Mesodermal cell (in vitro differentiated cells): ENCODE measurements around the gene DYSF.

Source experiments
- H3K27ac ChIP-seq: 2 replicates; pipeline ENCODE4 v1.7.0; 2013; ENCODE audit warnings: mild to moderate bottlenecking, low read depth, low read length, moderate library complexity; ENCODE audit not compliant: severe bottlenecking
- H3K36me3 ChIP-seq: 2 replicates; pipeline ENCODE4 v1.7.1; 2013; ENCODE audit warnings: mild to moderate bottlenecking, low read length, moderate library complexity; ENCODE audit not compliant: control insufficient read depth, insufficient read depth
- H3K4me1 ChIP-seq: one replicate; pipeline ENCODE4 v1.7.1; 2013; ENCODE audit warnings: mild to moderate bottlenecking, low read length; ENCODE audit not compliant: insufficient read depth, control insufficient read depth, poor library complexity, severe bottlenecking
- H3K4me3 ChIP-seq: 2 replicates; pipeline ENCODE4 v1.7.0; 2013; ENCODE audit warnings: low read length, control low read depth, mild to moderate bottlenecking; ENCODE audit not compliant: insufficient read depth, poor library complexity, severe bottlenecking; ENCODE audit errors: extremely low read depth
- H3K9me3 ChIP-seq: 2 replicates; pipeline ENCODE4 v1.7.1; 2013; ENCODE audit warnings: mild to moderate bottlenecking, low read length, moderate library complexity; ENCODE audit not compliant: control insufficient read depth
- WGBS, 2 experiments: methylation state at CpG; one replicate each; pipeline ENCODE4 v1.1.5; 2013; ENCODE audit warnings: missing lambda C conversion rate in 2 of 2; ENCODE audit not compliant: insufficient coverage in 2 of 2; 5-methylcytosine and 5-hydroxymethylcytosine counted together

DYSF gene

DNA sequence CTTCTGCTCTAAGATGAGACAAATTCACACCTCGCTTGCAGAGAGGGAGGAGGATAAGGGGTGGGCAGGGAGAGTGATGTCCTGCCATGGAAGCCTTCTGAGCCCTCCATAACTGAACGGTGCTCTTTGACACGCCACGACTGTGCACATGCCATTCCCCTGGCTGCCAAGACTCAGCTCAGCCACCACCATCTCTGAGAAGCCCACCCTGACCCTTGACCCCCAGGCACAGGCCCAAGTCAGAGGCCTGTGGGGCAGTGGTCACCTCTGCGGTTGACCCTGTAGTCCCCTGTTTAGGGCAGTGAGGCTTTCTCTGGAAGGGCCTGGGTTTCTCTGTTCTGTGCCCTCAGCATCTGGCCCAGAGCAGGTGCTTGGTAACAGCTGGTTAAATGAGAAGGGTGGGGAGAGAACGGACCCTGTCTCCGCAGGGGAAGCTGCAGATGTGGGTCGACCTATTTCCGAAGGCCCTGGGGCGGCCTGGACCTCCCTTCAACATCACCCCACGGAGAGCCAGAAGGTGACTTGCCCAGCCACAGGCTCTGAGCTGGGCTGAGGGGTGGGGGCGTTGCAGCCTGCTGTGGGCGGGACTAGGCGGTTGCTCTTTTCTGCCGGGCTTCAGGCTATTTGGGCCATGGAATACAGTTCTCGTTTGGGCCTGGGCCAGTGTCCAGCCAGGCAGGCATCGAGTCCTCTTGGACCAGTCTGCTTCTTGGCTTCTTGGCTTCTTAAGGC, 215.1 kb downstream of the DYSF start:
- 89 to 94% methylated on average over 14 to 17 of the region's 17 CpGs for whole genome bisulfite sequencing, 2 experiments
- H3K27ac ChIP-seq = no peak overlapping the region
- H3K36me3 ChIP-seq = no peaks in the 10 kb centered on the region
- no peaks in the 10 kb centered on the region for H3K4me1 ChIP-seq
- no peak overlapping the region for H3K4me3 ChIP-seq
- no peaks in the 10 kb centered on the region for H3K9me3 ChIP-seq

DNA sequence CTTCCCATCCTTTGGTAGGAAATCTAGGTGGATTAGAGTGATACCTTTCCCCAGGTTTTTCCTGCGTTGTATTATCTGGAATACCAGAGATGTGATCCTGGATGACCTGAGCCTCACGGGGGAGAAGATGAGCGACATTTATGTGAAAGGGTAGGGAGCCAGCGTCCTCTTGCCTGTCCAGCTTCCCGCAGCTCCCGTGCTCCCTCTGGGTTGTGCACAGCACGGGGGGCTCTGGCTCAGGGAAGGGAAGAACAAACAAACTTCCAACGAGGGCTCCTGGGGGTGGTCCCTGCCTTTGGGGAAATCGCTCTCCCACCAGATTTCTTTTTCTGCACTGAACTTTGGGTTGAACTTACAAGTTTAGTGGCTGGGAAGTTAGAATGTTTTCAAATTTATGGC, 215.7 kb downstream of the DYSF start:
- Histone ChIP-seq H3K27ac (no peak overlapping the region), H3K4me1 (no peaks in the 10 kb centered on the region), H3K36me3 (no peaks in the 10 kb centered on the region), H3K4me3 (no peak overlapping the region), H3K9me3 (no peaks in the 10 kb centered on the region)
- 90 to 92% methylated on average over 6 to 8 of the region's 9 CpGs for WGBS, 2 experiments

DNA sequence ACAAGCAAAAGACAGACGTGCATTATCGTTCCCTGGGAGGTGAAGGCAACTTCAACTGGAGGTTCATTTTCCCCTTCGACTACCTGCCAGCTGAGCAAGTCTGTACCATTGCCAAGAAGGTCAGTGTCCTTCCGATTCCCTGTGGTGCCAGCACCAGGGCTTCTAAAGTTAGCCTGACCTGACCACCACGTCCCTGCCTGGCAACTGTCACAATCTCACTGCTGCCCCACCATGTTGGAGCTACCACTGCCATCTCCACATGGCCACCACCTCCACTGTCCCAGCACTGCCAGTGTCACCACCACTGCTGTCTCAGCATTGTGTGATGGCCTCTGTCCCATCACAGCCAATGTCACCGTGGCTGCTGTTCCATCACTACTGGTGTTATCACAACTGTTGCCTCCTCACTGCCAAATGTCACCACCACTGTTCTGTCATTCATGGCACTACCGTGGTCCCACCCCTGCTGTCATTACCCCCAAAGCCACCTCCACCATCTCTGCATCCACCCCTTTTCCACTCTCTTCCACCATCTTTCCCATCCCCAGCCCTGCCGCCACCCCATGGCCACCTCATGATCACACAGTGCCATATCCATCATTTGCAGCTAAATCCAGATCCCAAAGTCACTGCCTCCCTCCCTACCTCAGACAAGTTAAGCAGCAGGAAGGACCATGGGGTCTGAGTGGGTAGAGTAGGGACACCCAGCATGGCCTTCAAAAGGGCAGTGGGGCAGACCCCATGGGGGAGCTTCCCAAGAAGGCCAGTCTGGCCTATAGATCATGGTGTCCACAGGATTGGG, 216.5 kb downstream of the DYSF start:
- Histone ChIP-seq H3K9me3 (no peaks in the 10 kb centered on the region), H3K4me1 (no peaks in the 10 kb centered on the region), H3K27ac (no peak overlapping the region), H3K36me3 (no peaks in the 10 kb centered on the region), H3K4me3 (no peak overlapping the region)
- 93 to 96% methylated on average over 6 to 8 of the region's 8 CpGs for WGBS, 2 experiments

DNA sequence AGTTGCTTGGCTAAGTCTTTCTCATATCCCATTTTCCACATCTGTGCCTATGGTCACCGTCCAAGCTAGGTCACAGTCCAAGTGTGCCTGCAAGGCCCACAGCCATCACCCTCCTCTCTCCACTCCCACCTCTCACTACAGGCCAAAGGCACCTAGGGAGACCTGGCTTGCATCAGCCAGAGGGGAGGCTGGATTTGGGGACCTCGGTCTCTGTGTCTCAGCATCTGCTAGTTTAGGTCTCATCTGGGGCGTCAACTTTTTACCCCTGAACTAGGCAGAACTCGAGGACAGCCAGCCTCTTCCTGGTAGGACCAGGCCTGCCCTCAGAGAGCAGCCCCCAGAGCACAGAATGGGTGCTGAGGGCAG, 217.1 kb downstream of the DYSF start:
- Histone ChIP-seq H3K9me3 (no peaks in the 10 kb centered on the region), H3K4me1 (no peaks in the 10 kb centered on the region), H3K36me3 (no peaks in the 10 kb centered on the region), H3K4me3 (no peak overlapping the region), H3K27ac (no peak overlapping the region)
- WGBS, 2 experiments = 85 to 98% methylated on average over 4 of the region's 4 CpGs

DNA sequence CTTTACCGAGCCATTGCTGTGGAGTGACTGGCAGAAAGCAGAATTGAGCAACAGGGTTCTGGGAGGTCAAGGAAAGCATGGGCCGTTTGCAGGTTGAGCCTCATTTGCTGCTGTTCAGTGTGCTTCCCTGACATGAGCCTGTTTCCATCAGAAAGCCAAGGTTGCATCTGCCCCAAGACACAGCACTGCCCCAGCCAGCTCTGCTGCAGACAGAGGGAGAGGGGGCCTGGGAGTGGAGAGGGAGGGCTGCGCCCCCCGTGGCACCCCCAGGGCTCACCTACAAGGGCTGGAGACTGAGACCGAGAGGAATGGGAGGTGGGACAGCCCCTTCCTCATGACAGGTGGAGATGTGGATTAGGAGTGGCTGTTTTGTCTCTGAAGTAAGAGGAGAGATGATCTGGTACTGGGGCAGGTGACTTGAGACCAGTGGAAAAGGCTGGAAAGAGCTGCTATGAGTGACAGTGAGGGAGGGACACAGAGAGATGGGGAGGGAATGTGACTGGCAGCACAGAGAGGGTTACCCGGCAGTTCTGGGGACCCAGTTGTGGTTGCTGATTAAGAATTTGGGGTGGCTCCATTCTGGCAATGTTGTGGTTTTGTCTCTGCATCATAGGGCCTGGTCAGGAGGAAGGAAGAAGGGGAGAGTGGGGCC, 218.0 kb downstream of the DYSF start:
- H3K36me3 ChIP-seq = peaks cover 2% of the 10 kb centered on the region
- no peaks in the 10 kb centered on the region for H3K9me3 ChIP-seq
- H3K4me3 ChIP-seq = no peak overlapping the region
- H3K27ac ChIP-seq = no peak overlapping the region
- WGBS, 2 experiments = 85 to 86% methylated on average over 6 of the region's 6 CpGs
- no peaks in the 10 kb centered on the region for H3K4me1 ChIP-seq

DNA sequence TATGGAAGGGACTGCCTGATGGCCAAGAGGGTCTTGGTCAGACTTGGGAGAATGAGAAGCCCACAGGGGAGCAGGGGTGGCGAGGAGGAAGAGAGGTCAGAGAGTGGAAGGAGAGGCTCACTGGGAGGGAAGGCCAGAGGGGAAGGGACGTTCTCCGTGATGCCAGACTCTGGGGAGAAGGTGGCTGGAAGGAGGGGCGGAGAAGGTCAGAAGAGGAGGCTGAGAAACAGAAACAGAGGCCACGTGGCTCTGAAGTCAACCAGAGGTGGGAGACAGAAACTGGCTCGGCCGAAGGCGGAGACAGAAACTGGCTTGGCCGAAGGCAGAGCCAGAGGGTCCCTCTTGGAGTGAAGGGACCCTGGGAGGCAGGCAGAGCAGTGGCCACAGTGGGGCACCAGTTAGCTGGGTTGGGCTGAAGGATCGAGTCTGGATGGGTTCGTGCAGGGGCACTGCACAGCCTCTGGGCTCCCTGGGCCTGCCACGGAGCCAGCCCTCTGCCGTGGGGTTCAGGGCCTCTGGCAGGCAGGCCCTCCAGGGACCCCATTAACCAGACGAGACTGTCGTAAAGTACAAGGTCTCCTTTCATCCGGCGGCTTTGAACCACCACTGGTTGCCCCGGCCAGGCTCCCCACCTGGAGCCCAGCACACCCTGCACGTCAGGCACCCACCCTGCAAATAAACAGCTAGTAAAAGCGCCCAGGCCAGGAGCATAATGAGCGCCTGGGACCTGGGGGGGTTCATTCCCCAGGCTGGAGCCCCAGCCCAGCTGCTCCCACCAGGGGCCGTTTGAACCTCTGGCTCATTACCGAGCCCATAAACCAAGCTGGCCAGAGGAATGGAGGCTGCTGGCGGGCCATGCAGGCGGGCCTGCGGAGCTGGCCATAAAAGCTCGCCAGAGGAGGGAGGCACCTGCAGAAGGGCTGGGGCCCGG, 218.8 kb downstream of the DYSF start:
- no peaks in the 10 kb centered on the region for H3K4me1 ChIP-seq
- H3K9me3 ChIP-seq = no peaks in the 10 kb centered on the region
- peaks cover 2% of the 10 kb centered on the region for H3K36me3 ChIP-seq
- 81 to 87% methylated on average over 26 of the region's 28 CpGs for WGBS, 2 experiments
- no peak overlapping the region for H3K27ac ChIP-seq
- no peak overlapping the region for H3K4me3 ChIP-seq

DNA sequence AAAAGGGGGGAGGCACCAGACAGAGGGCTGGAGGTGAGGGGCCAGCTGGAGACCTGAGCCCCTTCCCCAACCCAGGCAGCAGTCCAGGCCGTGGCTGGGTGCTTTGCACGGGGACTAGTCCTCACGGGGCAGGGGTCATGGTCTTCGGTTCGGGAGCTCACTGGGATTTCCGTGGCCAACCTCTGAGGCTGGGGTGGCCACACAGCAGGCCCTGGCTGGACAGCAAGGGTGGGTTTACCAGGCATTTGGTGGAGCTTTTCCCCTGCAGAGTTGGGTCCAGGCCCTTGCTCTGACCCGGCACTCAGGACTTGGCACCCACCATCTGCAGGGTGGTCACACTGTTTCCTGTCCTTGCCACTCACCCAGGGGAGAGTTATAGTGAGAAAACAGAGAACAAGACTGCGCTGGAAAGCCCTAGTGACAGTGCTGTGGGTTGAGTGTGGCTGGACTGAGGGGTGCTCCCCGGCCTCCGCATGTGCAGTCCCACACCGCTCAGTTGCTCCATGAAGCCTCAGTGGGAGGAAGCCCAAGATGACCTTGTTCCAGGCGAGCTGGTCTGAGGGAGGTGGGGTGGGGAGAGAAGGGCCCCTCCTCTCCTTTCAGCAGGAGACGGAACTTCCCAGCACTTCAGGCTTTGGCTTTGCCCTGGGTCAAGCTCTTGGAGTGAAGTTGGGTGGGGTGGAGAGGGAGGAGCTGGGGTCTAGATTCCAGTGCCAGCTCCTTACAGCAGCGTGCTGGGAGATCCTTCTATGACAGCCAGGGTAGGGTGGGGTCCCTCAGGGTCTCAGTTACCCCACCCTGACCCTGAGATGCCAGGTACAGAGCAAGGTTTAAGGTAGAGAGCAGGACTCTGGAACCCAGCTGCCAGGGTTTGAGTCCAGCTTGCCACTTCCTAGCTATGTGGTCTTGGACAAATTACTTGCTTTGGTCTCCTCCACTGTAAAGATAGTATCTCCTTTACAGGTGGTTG, 219.8 kb downstream of the DYSF start:
- H3K27ac ChIP-seq = no peak overlapping the region
- H3K4me3 ChIP-seq = no peak overlapping the region
- H3K4me1 ChIP-seq = no peaks in the 10 kb centered on the region
- peaks cover 2% of the 10 kb centered on the region for H3K36me3 ChIP-seq
- no peaks in the 10 kb centered on the region for H3K9me3 ChIP-seq
- 94 to 98% methylated on average over 8 to 12 of the region's 14 CpGs for WGBS, 2 experiments

DNA sequence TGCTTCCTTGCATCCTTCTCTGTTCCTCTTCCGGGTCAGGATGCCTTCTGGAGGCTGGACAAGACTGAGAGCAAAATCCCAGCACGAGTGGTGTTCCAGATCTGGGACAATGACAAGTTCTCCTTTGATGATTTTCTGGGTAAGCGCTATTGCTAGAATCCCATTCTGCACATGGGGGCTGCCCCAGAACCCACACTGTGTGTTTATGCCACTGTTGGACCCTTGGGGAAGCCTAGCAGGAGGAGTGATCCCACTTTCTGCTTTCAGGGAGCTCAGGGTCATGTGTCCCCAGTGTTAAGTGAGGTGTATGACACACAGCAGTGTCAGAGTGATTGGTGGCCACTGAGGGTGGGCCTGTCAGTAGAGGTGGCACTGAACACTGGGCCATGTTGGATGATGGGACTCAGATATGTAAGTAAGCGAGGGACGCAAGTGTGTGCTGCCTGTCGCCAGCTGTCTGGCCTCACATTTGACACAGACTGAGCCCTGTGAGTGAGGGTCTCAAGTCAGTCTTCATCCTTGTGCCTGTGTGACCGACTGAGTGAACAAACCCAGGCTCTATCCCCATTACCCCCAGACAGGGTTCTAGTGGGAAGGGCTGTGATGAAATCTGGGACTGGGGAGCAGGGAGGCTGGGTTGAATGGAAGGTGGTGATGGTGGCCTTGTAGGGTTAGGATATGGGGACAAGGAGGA, 220.9 kb downstream of the DYSF start:
- Histone ChIP-seq H3K36me3 (peaks cover 2% of the 10 kb centered on the region), H3K27ac (no peak overlapping the region), H3K9me3 (no peaks in the 10 kb centered on the region), H3K4me3 (no peak overlapping the region), H3K4me1 (no peaks in the 10 kb centered on the region)
- 86 to 93% methylated on average over 3 to 6 of the region's 7 CpGs for WGBS, 2 experiments

DNA sequence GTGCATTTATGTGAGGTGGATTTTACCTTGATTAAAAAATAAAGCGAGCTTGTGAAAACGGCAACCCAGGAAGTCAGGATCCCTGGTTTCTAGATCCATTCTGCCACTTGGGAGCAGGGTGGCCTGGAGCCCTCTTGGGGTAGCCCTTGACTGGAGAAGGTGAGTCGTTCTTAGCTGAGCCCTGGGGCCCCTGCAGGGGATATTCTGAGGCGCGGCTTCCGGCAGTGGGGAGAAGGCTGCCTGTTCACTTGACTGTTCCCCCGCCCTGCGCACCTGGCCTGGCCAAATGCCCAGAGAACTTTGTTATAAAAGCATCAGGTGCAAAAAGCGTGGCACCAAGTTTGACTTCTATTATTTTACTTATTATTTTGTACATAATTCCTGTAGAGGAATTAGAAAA, 221.9 kb downstream of the DYSF start:
- Histone ChIP-seq H3K4me3 (no peak overlapping the region), H3K27ac (no peak overlapping the region), H3K36me3 (peaks cover 2% of the 10 kb centered on the region), H3K4me1 (no peaks in the 10 kb centered on the region), H3K9me3 (no peaks in the 10 kb centered on the region)
- 83 to 90% methylated on average over 6 to 7 of the region's 9 CpGs for WGBS, 2 experiments
